HG02973 (cell line): ENCODE data around the gene STK32A.
"Not testable (repeated sequence)": the region's sequence is repeated elsewhere in the genome, so short reads cannot be mapped to it uniquely, and the experiment has no call there.

Experiments
- ATAC-seq: cut with Tn5 transposase; IDR thresholded peaks from one replicate; pipeline ENCODE4 v1.9.1; 2021; ENCODE audit warnings: moderate library complexity; ENCODE audit not compliant: unreplicated experiment

STK32A gene

GRCh38 chr5:147341345-147341744 lies 106.5 kb downstream of the STK32A start:
- ATAC-seq: no peak

- ATAC-seq: no peak
These were observed 110.0 kb downstream of the STK32A start for GRCh38 chr5:147344861-147345260.

- no peak for ATAC-seq
These were observed 111.3 kb downstream of the STK32A start for GRCh38 chr5:147346006-147346561.

- ATAC-seq: no peak
These were observed 113.2 kb downstream of the STK32A start for GRCh38 chr5:147348046-147348445.

GRCh38 chr5:147348451-147348850 lies 113.6 kb downstream of the STK32A start:
- no peak for ATAC-seq

- ATAC-seq: no peak
These were observed 114.4 kb downstream of the STK32A start for GRCh38 chr5:147349241-147349640.

GRCh38 chr5:147359101-147359500 lies 124.3 kb downstream of the STK32A start:
- ATAC-seq: no peak

GRCh38 chr5:147359581-147359980 lies 124.8 kb downstream of the STK32A start:
- ATAC-seq: no peak

- ATAC-seq: no peak
These were observed 126.0 kb downstream of the STK32A start for GRCh38 chr5:147360816-147361215.

GRCh38 chr5:147361441-147362175 lies 126.8 kb downstream of the STK32A start:
- no peak for ATAC-seq

- not testable (repeated sequence) for ATAC-seq
These were observed 132.6 kb downstream of the STK32A start for GRCh38 chr5:147367381-147367780.

GRCh38 chr5:147369742-147370374 lies 135.0 kb downstream of the STK32A start:
- ATAC-seq: no peak

GRCh38 chr5:147371290-147371689 lies 136.5 kb downstream of the STK32A start:
- no peak for ATAC-seq

GRCh38 chr5:147372191-147372590 lies 137.4 kb downstream of the STK32A start:
- no peak for ATAC-seq

GRCh38 chr5:147373328-147373727 lies 138.5 kb downstream of the STK32A start:
- ATAC-seq: no peak

GRCh38 chr5:147375151-147375550 lies 140.3 kb downstream of the STK32A start:
- ATAC-seq: no peak

GRCh38 chr5:147377682-147378081 lies 142.9 kb downstream of the STK32A start:
- no peak for ATAC-seq

- no peak for ATAC-seq
These were observed 146.7 kb downstream of the STK32A start for GRCh38 chr5:147381555-147381954.

- no peak for ATAC-seq
These were observed 147.9 kb downstream of the STK32A start for GRCh38 chr5:147382776-147383175.

GRCh38 chr5:147384346-147385193 lies 149.7 kb downstream of the STK32A start:
- ATAC-seq: no peak

GRCh38 chr5:147387109-147387508 lies 152.3 kb downstream of the STK32A start:
- no peak for ATAC-seq
